Stimulated activated CD8-positive, alpha-beta memory T cell treated with anti-CD3 and anti-CD28 coated beads, Interleukin-4, amount 100 ng/mL, for 1 hour (primary cell): Measurements from ENCODE around the gene LITAFD.
"Not testable (repeated sequence)": the region's sequence is repeated elsewhere in the genome, so short reads cannot be mapped to it uniquely, and the experiment has no call there.

ENCODE experiments used
- DNase-seq, 2 donors: peaks; one replicate each; pipeline ENCODE4 v3.0.0-alpha.2; 2020; ENCODE audit warnings: low read depth in 2 of 2, low spot score in 1 of 2

Gene LITAFD

GRCh38 chr16:8882041-8882617 is at the start of gene LITAFD:
Gene LITAFD (plus strand): TSS chr16:8882351. CDS start chr16:8884356, 2,005 bp downstream.
- DNase-seq: no peak

GRCh38 chr16:8832717-8833105 is 49.4 kb upstream of the LITAFD start:
- DNase-seq: no peak

- DNase-seq: not testable (repeated sequence)
These were observed 45.4 kb upstream of the LITAFD start for GRCh38 chr16:8836797-8837196.

- DNase-seq: not testable (repeated sequence)
These were observed 44.6 kb upstream of the LITAFD start for GRCh38 chr16:8837594-8837993.

GRCh38 chr16:8842016-8842415 is 40.1 kb upstream of the LITAFD start:
- not testable (repeated sequence) for DNase-seq

- not testable (repeated sequence) for DNase-seq
These were observed 38.9 kb upstream of the LITAFD start for GRCh38 chr16:8843296-8843695.

- no peak for DNase-seq
These were observed 36.4 kb upstream of the LITAFD start for GRCh38 chr16:8845699-8846298.

GRCh38 chr16:8846401-8846932 is 35.7 kb upstream of the LITAFD start:
- DNase-seq: no peak

GRCh38 chr16:8847145-8847544 is 35.0 kb upstream of the LITAFD start:
- DNase-seq: no peak

- DNase-seq: no peak
These were observed 34.5 kb upstream of the LITAFD start for GRCh38 chr16:8847623-8848022.

- DNase-seq: no peak
These were observed 33.8 kb upstream of the LITAFD start for GRCh38 chr16:8848231-8848938.

- DNase-seq: no peak
These were observed 33.2 kb upstream of the LITAFD start for GRCh38 chr16:8848939-8849391.

GRCh38 chr16:8849411-8850011 is 32.6 kb upstream of the LITAFD start:
- no peak for DNase-seq

GRCh38 chr16:8850279-8850885 is 31.8 kb upstream of the LITAFD start:
- DNase-seq: no peak

GRCh38 chr16:8851761-8852403 is 30.3 kb upstream of the LITAFD start:
- DNase-seq: no peak

- no peak for DNase-seq
These were observed 29.6 kb upstream of the LITAFD start for GRCh38 chr16:8852534-8852933.

- no peak for DNase-seq
These were observed 29.0 kb upstream of the LITAFD start for GRCh38 chr16:8853150-8853549.

- DNase-seq: no peak
These were observed 28.5 kb upstream of the LITAFD start for GRCh38 chr16:8853611-8854010.

- DNase-seq: no peak
These were observed 27.7 kb upstream of the LITAFD start for GRCh38 chr16:8854298-8854948.

- DNase-seq: no peak
These were observed 26.9 kb upstream of the LITAFD start for GRCh38 chr16:8855051-8855786.
